Uterus (tissue), 2 donors: ENCODE data around the gene KCNA2.

Experiments
- POLR2A ChIP-seq, 2 donors: fragments of 450-650 bp; IDR thresholded peaks; one replicate each; pipeline ENCODE4 v1.6.1; 2016; ENCODE audit warnings: antibody characterized with exemption in 2 of 2, mild to moderate bottlenecking in 1 of 2, moderate library complexity in 1 of 2
- TF ChIP-seq, protein P1 (sequence below), 4 experiments: fragments of 200-600 bp in 2 of 4; fragments of 450-650 bp in 2 of 4; sonication (generic) in 2 of 4; IDR thresholded peaks; one replicate each; pipeline ENCODE4 v1.5.1; 2016 to 2019; ENCODE audit warnings: antibody characterized with exemption in 4 of 4, mild to moderate bottlenecking in 2 of 4, moderate library complexity in 1 of 4

DNA sequence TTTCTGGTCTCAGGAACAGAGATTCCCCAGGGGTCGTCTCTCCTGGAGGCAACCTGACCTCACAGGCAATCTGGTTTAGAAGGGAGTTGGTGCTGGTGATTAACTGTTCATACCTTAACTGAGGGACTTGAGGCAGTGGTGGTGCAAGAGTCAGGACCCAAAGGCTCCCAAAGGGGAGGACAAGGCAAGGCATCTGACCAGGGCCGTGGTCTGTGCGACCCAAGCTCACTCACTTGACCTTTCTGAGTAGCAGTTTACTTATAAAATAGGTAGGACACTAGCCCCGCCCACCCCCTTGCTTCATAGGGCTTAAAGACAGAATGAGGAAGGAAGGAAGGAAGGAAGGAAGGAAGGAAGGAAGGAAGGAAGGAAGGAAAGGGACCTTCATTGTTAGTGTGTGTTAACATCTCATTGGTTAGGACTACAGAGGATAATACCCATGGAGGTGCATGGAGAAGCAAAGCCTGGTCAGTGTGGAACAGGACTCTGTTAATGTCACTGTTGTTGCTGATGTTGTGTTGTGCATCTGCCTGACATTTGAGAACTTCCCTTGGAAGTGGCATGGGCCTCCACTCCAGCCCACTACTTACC is 4.6 kb upstream of the KCNA2 start:
- TF ChIP-seq, protein P1, sequence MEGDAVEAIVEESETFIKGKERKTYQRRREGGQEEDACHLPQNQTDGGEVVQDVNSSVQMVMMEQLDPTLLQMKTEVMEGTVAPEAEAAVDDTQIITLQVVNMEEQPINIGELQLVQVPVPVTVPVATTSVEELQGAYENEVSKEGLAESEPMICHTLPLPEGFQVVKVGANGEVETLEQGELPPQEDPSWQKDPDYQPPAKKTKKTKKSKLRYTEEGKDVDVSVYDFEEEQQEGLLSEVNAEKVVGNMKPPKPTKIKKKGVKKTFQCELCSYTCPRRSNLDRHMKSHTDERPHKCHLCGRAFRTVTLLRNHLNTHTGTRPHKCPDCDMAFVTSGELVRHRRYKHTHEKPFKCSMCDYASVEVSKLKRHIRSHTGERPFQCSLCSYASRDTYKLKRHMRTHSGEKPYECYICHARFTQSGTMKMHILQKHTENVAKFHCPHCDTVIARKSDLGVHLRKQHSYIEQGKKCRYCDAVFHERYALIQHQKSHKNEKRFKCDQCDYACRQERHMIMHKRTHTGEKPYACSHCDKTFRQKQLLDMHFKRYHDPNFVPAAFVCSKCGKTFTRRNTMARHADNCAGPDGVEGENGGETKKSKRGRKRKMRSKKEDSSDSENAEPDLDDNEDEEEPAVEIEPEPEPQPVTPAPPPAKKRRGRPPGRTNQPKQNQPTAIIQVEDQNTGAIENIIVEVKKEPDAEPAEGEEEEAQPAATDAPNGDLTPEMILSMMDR (IDR thresholded peaks at IDR 0.05): no peak
- no peak for TF ChIP-seq POLR2A (IDR thresholded peaks at IDR 0.05)
